Neural crest cell (in vitro differentiated cells): ENCODE data around the gene HS3ST6. TPM values are rescaled to one million over a fixed set of nuclear protein-coding genes. Genes with fewer than 3 reads are reported as not detected.
"Not testable (repeated sequence)": the region's sequence is repeated elsewhere in the genome, so short reads cannot be mapped to it uniquely, and the experiment has no call there.

Experiments
- DNase-seq: peaks from one replicate; pipeline ENCODE4 v3.0.0; 2021; ENCODE audit warnings: low read depth, mixed read lengths, low spot score
- H3K27ac Mint-ChIP-seq: one replicate; pipeline ENCODE4 v1.8.0; 2021; ENCODE audit warnings: mild to moderate bottlenecking, mixed read lengths; ENCODE audit not compliant: unreplicated experiment
- H3K27me3 Mint-ChIP-seq: 2 replicates; pipeline ENCODE4 v1.8.0; 2021; ENCODE audit warnings: low read depth, mild to moderate bottlenecking, mixed read lengths
- H3K36me3 Mint-ChIP-seq: 2 replicates; pipeline ENCODE4 v1.8.0; 2021; ENCODE audit warnings: low read depth, mild to moderate bottlenecking, mixed read lengths
- H3K4me1 Mint-ChIP-seq: 2 replicates; pipeline ENCODE4 v1.8.0; 2021; ENCODE audit warnings: mixed read lengths
- H3K4me3 Mint-ChIP-seq: one replicate; pipeline ENCODE4 v1.8.0; 2021; ENCODE audit warnings: mild to moderate bottlenecking, mixed read lengths
- H3K9me3 Mint-ChIP-seq: 2 replicates; pipeline ENCODE4 v1.8.0; 2021; ENCODE audit warnings: mixed read lengths
- total RNA-seq: library from RNA; stranded (reverse); gene quantifications from 2 replicates; pipeline ENCODE4 v1.2.1, GENCODE V29; 2021
- TF ChIP-seq, protein P1 (sequence below): fragments of 200-600 bp; sonication (generic); conservative IDR thresholded peaks from 2 replicates; pipeline ENCODE4 v1.5.0; 2021; ENCODE audit warnings: antibody characterized with exemption, mild to moderate bottlenecking

Gene HS3ST6
- total RNA-seq, 1 donor from 2014 or later: not detected

DNA sequence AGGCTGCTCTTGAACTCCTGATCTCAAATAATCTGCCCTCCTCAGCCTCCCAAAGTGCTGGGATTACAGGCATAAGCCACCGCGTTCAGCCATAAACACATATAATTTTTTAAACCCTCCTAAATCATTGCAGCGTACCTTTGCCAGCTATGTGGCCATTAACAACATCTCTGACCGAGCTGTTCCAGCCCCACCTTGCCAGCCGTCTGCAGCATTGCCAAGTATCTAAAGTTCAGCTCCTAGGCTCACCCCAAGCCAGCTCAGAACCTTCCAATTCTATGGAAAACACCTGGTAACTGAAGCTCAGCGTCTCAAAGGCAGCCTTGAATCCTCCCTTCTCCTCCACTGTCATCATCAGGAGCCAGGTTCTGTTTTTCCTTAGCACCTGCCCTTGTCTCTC is 41.1 kb downstream of the HS3ST6 start:
- H3K27me3 Mint-ChIP-seq: peaks cover 71% of the 10 kb centered on the region
- H3K4me3 Mint-ChIP-seq: no peak overlapping the region
- no peak overlapping the region for H3K27ac Mint-ChIP-seq
- TF ChIP-seq, protein P1, sequence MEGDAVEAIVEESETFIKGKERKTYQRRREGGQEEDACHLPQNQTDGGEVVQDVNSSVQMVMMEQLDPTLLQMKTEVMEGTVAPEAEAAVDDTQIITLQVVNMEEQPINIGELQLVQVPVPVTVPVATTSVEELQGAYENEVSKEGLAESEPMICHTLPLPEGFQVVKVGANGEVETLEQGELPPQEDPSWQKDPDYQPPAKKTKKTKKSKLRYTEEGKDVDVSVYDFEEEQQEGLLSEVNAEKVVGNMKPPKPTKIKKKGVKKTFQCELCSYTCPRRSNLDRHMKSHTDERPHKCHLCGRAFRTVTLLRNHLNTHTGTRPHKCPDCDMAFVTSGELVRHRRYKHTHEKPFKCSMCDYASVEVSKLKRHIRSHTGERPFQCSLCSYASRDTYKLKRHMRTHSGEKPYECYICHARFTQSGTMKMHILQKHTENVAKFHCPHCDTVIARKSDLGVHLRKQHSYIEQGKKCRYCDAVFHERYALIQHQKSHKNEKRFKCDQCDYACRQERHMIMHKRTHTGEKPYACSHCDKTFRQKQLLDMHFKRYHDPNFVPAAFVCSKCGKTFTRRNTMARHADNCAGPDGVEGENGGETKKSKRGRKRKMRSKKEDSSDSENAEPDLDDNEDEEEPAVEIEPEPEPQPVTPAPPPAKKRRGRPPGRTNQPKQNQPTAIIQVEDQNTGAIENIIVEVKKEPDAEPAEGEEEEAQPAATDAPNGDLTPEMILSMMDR: no peak
- no peaks in the 10 kb centered on the region for H3K4me1 Mint-ChIP-seq
- no peak for DNase-seq
- H3K9me3 Mint-ChIP-seq: no peaks in the 10 kb centered on the region
- no peaks in the 10 kb centered on the region for H3K36me3 Mint-ChIP-seq

DNA sequence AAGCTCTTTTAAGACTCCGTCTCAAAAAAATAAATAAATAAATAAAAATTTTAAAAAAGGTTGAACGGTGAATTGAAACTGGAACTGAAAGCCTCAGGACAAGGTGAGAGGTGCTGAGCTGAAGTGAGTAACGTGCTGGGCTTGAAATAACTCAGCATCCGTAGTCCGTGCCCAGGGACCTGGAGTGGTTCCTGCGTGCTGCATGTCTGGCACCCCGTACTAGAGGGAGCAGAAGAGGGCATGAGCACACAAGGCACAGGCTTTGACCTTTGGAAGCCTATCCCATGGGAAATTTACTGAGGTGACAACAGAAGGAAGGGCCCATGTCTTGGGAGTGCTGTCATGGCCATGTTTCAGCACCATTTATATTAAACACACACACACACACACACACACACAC is 41.7 kb downstream of the HS3ST6 start:
- H3K9me3 Mint-ChIP-seq: no peaks in the 10 kb centered on the region
- TF ChIP-seq, protein P1: no peak
- no peak for DNase-seq
- peaks cover 72% of the 10 kb centered on the region for H3K27me3 Mint-ChIP-seq
- H3K4me3 Mint-ChIP-seq: no peak overlapping the region
- no peaks in the 10 kb centered on the region for H3K36me3 Mint-ChIP-seq
- H3K27ac Mint-ChIP-seq: no peak overlapping the region
- H3K4me1 Mint-ChIP-seq: no peaks in the 10 kb centered on the region

DNA sequence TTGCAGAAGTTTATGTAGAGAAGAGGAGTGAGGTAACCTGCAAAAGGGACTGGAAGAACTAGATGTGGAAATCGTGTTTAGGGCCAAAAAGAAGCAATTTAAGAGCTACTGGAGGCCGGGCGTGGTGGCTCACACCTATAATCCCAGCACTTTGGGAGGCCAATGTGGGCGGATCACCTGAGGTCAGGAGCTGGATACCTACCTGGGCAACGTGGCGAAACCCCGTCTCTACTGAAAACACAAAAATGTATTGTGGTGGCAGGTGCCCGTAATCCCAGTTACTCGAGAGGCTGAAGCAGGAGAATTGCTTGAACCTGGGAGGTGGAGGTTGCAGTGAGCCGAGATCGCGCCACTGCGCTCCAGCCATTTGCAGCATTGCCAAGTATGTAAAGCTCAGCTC is 42.1 kb downstream of the HS3ST6 start:
- peaks cover 69% of the 10 kb centered on the region for H3K27me3 Mint-ChIP-seq
- H3K4me3 Mint-ChIP-seq, H3K4me1 Mint-ChIP-seq, DNase-seq, H3K9me3 Mint-ChIP-seq, H3K36me3 Mint-ChIP-seq, H3K27ac Mint-ChIP-seq: not testable (repeated sequence)

DNA sequence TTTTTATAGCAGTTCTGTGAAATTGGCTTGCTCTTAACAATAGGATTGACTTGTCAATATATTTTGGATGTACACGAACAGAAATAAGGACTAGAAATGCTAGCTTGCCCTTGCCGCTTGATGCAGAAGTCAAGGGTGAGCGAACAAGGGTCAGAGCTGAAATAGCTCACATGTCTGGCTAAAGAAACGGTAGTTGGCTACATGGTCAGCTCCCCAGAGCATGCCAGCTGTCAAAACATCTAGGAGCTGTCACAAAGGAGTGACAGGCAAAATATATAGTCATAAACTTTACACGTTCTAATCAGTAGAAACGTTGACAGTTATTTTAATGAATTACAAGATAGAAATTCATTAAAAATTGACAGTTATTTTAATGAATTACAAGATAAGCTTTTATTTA is 43.4 kb downstream of the HS3ST6 start:
- Mint-ChIP-seq H3K4me3 (no peak overlapping the region), H3K9me3 (no peaks in the 10 kb centered on the region), H3K27ac (no peak overlapping the region), H3K4me1 (no peaks in the 10 kb centered on the region), H3K27me3 (peaks cover 77% of the 10 kb centered on the region), H3K36me3 (no peaks in the 10 kb centered on the region)
- TF ChIP-seq, protein P1: no peak
- no peak for DNase-seq

DNA sequence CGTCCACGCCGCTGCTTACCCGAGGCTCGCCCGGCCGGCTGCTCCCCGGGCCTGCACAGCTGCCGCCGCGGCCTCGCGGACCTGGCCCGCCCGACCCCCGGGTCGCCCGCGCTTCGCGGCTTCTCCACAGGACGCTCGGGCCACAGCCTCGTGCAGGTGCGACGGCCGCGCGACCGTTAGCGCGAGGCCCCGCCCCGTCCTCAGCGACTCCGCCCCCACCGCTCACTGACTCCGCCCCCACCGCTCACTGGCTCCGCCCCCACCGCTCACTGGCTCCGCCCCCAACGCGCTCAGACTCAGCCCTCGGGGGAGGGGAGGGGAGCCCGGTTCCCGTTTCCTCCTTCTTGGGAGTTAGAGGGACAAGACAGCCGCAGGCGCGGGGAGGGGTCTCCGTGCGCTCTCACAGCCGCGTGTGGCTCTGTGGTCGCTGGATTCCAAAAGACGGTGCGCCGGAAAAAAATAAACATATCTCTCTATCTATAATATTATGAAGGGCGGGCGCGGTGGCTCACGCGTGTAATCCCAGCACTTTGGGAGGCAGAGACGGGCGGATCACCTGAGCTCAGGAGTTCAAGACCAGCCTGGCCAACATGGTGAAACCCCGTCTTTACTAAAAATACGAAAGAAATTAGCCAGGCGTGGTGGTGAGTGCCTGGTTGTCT is 46.1 kb downstream of the HS3ST6 start, which contains the start of gene MEIOB:
MEIOB (minus strand) TSS at position 191 of the 662 bp plus-strand sequence. CDS start 3,989 bp downstream, outside the sequence.
- Mint-ChIP-seq H3K4me1 (no peaks in the 10 kb centered on the region), H3K36me3 (no peaks in the 10 kb centered on the region), H3K9me3 (no peaks in the 10 kb centered on the region), H3K27ac (no peak within 1 kb of the TSS), H3K27me3 (peaks cover 63% of the 10 kb centered on the region), H3K4me3 (no peak within 1 kb of the TSS)
- TF ChIP-seq, protein P1: no peak
- DNase-seq: peak; percentile 26

DNA sequence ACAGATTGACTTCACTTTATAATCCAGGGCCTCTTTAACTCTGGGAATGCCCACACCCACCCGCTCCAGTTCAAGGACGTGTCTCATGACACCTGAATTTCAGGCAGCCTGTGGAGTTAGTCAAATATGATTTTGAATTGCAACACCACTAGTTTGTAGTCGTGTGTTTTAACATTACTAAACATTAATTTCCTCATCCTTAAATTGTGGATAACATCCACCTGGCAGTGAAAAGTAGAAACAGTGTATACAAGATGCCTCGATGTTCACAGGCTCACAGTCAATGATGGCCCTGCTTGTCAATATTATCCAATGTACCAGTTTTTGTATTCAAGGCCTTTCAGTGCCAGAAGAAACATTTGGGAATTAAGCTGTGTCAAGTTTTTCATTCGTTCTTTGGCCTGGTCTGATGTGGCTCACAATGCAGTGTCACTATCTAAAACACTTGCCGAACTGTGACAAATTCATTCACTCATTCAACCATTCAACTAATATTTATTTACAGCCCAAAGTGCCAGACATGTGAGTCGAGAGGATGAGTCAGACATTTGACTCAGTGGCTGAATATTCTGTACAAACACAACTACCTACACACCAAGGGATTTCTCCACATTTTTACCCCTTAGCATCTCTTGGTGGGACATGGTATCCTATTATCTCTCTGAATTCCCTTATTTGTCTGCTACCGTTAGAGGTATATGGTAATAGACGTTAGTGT is 47.7 kb downstream of the HS3ST6 start:
- Mint-ChIP-seq H3K9me3 (no peaks in the 10 kb centered on the region), H3K27ac (no peak overlapping the region), H3K4me3 (no peak overlapping the region), H3K4me1 (no peaks in the 10 kb centered on the region), H3K27me3 (peaks cover 68% of the 10 kb centered on the region), H3K36me3 (no peaks in the 10 kb centered on the region)
- TF ChIP-seq, protein P1: no peak
- DNase-seq: no peak
